ENCODE results near the gene SPRYD3. TPM values are rescaled to one million over a fixed set of nuclear protein-coding genes. Genes with fewer than 3 reads are reported as not detected.
A peak's percentile ranks its signal among the peaks of the same experiment; 100 is the strongest.

Gene SPRYD3
- total and polyA plus RNA-seq, 2 of the 4 experiments (the other 2 are of a cell fraction) = 25.6 to 27.8 TPM

DNA sequence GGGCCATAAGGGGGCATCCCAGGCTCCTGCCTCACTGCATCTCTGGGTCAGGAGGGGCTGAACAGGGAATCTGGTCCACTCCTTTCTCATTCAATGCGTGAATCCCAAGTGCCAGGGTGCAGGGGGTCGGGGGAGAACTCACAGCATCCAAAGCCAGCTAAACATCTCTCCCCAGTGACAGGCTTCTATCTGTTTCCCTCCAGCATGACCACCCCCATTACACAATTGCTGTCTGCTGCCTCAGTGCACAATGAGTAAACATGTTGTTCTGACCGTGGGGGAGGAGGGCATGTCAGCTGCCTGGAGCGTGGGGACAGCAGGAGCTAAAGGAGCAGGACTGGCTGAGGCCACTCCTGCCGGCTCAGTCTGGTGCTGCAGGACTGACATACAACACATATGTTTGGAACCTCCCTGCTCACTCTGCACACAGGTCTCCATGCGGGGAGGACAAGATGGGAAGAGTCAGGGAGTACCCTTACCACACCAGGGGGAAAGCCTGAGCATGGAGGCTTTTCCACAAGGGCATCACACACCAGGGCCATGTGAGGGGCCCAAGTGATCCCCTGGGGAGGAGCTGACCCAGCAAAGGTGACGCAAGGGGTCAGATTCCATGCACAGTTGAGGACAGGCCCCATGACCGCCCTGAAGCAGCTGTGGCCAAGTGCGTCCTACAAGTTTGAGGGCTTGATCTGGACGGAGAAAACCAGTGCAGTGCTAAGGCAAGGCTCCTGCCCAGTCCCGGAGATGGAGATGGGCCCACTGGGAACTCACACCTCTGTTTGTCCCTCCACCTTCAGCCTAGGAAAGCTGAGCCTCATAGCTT is 27.9 kb downstream of the SPRYD3 start (continued):
- TF ChIP-seq SMC3 (IDR thresholded peaks at IDR 0.05; ENCODE audit: low read depth, low read length) = no peak
- TF ChIP-seq MXI1 (IDR thresholded peaks at IDR 0.05; ENCODE audit: borderline replicate concordance, low read depth, low read length) = peak; percentile 82
- no peak for TF ChIP-seq CHD1 (IDR thresholded peaks at IDR 0.05; ENCODE audit: low read depth, low read length)

DNA sequence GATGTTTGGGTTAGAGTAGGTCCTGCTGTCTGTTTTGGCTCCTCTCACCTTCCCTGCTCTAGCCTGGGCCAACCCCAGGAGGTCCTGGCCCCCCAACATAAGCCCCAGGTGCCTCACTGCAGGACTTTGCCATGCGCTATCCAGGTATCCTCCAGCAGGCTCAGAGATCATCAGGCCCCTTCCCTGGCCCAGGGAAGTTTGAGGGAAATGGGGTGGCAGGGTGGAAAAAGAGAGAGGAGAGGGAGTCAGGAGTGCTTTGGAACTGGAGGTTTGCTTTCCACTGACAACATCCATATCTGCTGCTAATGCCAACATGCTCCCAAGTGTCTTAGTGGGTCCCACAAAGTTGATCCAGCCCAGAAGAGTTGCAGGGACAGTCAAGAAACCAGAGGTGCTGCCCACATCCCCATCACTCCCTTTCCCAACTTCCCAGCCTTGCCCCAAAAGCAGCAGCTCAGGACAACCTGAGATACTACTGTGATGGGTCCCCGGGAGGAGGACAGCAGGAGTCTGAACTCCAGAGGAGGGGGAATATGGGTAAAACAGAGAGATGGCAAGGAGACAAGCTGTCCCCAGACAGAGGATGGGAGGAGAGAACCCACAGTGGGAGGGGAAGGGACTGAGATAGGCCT is 28.6 kb downstream of the SPRYD3 start:
- Histone ChIP-seq H3K9me1 (ENCODE audit: insufficient read depth, low read length) (peaks cover 28% of the 10 kb centered on the region), H3K14ac (replicated peaks; ENCODE audit: low read depth, low read length) (peak overlapping the region; percentile 84), H3K4me1 (ENCODE audit: control insufficient read depth, insufficient read depth, low read length) (peaks cover 53% of the 10 kb centered on the region), H3K79me1 (ENCODE audit: low read depth in 1 of 2, low read length in 2 of 2) (peaks cover 10 to 70% of the 10 kb centered on the region in 2 experiments; a peak in 3 of 4 replicates), H4K20me1 (ENCODE audit: insufficient read depth, low read length) (peaks cover 22% of the 10 kb centered on the region), H3K27me3 (ENCODE audit: control insufficient read depth, insufficient read depth, low read length) (no peaks in the 10 kb centered on the region), H3K36me3 (ENCODE audit: control insufficient read depth, insufficient read depth, low read length) (peaks cover 26% of the 10 kb centered on the region), H3K56ac (ENCODE audit: extremely low read depth, insufficient read depth, low read length) (peak overlapping the region; percentile 87), H3K4me3 (ENCODE audit: insufficient read depth, low read depth, low read length) (peak overlapping the region; percentile 57), H2BK15ac (ENCODE audit: low read depth, low read length) (peak overlapping the region; percentile 82; the same call in 2 of the 3 replicates), H2AK9ac (replicated peaks; ENCODE audit: low read depth, low read length, poor library complexity) (peak overlapping the region; percentile 100), H2AK5ac (ENCODE audit: low read depth, low read length) (peak overlapping the region; percentile 100), H3K18ac (ENCODE audit: low read depth, low read length) (peak overlapping the region; percentile 73), H3K27ac (ENCODE audit: insufficient read depth, low read length) (peak overlapping the region; percentile 99), H3K9ac (ENCODE audit: low read depth, low read length) (peak overlapping the region; percentile 87), H4K5ac (ENCODE audit: low read depth, low read length) (peak overlapping the region; percentile 73), H3K9me3 (ENCODE audit: control insufficient read depth, insufficient read depth, low read length) (no peaks in the 10 kb centered on the region), H3K23ac (ENCODE audit: low read depth, low read length) (peak overlapping the region; percentile 92), H2BK5ac (ENCODE audit: low read depth, low read length, poor library complexity, severe bottlenecking) (peak overlapping the region; percentile 99), H2BK120ac (ENCODE audit: low read depth, low read length) (peak overlapping the region; percentile 99), H2BK20ac (ENCODE audit: low read depth, low read length) (peak overlapping the region; percentile 48), H4K91ac (ENCODE audit: insufficient read depth, low read depth, low read length) (peak overlapping the region; percentile 99), H3K4me2 (ENCODE audit: low read depth, low read length) (peak overlapping the region; percentile 67), H2AFZ (replicated peaks; ENCODE audit: low read length, poor library complexity) (peak overlapping the region; percentile 82), H4K8ac (ENCODE audit: low read depth in 2 of 2, low read length in 2 of 2) (peak overlapping the region; percentile 84 to 89), H3K4ac (ENCODE audit: low read depth, low read length) (peak overlapping the region; percentile 100)
- ATAC-seq (ENCODE audit: low read depth) (no peak), DNase-seq (no peak)
- intact Hi-C loops (cut with micrococcal nuclease) = loop anchor here (5.0 kb wide), 1 partner anchor 247 kb away; the partner anchor contains the start of genes MYG1 and PFDN5
- BruUV-seq (replicated peaks) = no TSS peak
- CTCF ChIA-PET = no interaction called here
- dilution Hi-C loops (cut with HindIII; ENCODE audit: low sequenced_read_pairs, unreplicated experiment) = no loop called here
- WGBS, 2 experiments (ENCODE audit: extremely low coverage in 2 of 2, insufficient read length in 1 of 2) = 17% methylated on average over 1 of the region's 2 CpGs; no CpG with 5 or more reads in 1 of the 2 experiments
- POLR2A ChIA-PET (ENCODE audit: unreplicated experiment) = interaction anchor here (1.8 kb wide), 1 partner anchor 28 kb away, joined by 8 read pairs; the partner anchor contains the start of gene SPRYD3
- in situ Hi-C loops (cut with MboI; ENCODE audit: low sequenced_read_pairs) = no loop called here
- TF ChIP-seq FOS (IDR thresholded peaks at IDR 0.05; ENCODE audit: low read depth, low read length) (no peak), RFX5 (IDR thresholded peaks at IDR 0.05; ENCODE audit: low read depth, low read length) (no peak), MAFK (IDR thresholded peaks at IDR 0.05; ENCODE audit: low read depth, low read length) (no peak), NFE2L2 (IDR thresholded peaks at IDR 0.05; ENCODE audit: low read depth, low read length) (no peak), CEBPB (IDR thresholded peaks at IDR 0.05; ENCODE audit: low read depth, low read length) (no peak), POLR2A (IDR thresholded peaks at IDR 0.05; ENCODE audit: low read depth, low read length) (no peak), SMC3 (IDR thresholded peaks at IDR 0.05; ENCODE audit: low read depth, low read length) (no peak), CHD1 (IDR thresholded peaks at IDR 0.05; ENCODE audit: low read depth, low read length) (no peak), MAZ (IDR thresholded peaks at IDR 0.05; ENCODE audit: borderline replicate concordance, low read depth, low read length) (no peak)
- TF ChIP-seq, protein P1, sequence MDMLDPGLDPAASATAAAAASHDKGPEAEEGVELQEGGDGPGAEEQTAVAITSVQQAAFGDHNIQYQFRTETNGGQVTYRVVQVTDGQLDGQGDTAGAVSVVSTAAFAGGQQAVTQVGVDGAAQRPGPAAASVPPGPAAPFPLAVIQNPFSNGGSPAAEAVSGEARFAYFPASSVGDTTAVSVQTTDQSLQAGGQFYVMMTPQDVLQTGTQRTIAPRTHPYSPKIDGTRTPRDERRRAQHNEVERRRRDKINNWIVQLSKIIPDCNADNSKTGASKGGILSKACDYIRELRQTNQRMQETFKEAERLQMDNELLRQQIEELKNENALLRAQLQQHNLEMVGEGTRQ (IDR thresholded peaks at IDR 0.05; ENCODE audit: low read depth, low read length) = no peak
- TF ChIP-seq, protein P2, sequence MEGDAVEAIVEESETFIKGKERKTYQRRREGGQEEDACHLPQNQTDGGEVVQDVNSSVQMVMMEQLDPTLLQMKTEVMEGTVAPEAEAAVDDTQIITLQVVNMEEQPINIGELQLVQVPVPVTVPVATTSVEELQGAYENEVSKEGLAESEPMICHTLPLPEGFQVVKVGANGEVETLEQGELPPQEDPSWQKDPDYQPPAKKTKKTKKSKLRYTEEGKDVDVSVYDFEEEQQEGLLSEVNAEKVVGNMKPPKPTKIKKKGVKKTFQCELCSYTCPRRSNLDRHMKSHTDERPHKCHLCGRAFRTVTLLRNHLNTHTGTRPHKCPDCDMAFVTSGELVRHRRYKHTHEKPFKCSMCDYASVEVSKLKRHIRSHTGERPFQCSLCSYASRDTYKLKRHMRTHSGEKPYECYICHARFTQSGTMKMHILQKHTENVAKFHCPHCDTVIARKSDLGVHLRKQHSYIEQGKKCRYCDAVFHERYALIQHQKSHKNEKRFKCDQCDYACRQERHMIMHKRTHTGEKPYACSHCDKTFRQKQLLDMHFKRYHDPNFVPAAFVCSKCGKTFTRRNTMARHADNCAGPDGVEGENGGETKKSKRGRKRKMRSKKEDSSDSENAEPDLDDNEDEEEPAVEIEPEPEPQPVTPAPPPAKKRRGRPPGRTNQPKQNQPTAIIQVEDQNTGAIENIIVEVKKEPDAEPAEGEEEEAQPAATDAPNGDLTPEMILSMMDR (conservative IDR thresholded peaks at IDR 0.05; ENCODE audit: low read depth, low read length) = no peak

Data from IMR-90 (cell line).